OCI-M1 (cell line): ENCODE results near the gene ACSL5.
"Not testable (repeated sequence)": the region's sequence is repeated elsewhere in the genome, so short reads cannot be mapped to it uniquely, and the experiment has no call there.

Source experiments
- DNase-seq: peaks from one replicate; lab custom pipeline; 2025; lab: John Stamatoyannopoulos, UW

The ACSL5 gene

DNA sequence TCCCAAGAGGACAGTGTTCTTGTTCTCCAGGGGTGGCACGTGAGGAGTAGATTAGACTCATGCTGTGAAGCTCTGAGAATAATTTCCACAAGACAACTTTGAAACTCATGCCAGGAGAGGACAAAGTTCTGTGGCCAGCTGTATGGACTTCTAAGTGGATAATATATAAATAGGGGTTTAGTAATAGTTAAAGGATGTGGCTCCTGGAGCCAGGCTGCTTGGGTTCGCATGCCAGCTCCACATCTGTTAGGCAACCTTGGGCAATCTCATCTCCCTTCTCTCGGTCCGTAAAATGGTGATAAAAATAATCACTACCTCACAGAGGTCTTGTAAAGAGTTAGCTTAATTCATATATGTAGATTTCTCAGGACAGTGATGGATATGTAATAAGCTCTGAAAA, 35.8 kb downstream of the ACSL5 start:
- DNase-seq, result no peak

DNA sequence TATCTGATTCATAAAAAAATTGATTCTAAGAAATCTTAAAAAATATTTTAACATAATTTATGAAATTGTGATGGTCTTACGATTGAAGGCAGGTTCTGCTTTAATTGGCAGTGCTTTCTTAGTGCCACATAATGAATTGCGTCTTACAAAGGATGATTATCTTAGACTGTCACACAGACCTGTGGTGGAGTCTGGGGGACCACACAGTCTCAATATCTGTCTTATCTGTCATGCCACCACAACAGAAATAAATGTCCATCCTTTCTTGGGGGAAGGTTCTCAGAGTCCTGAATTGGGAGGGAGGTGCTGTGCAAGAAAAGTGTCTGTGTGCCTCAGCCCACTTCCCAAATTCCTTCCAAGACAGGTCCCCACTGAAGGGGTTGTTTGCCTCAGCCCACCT, 38.8 kb downstream of the ACSL5 start:
- peak; percentile 90 for DNase-seq

DNA sequence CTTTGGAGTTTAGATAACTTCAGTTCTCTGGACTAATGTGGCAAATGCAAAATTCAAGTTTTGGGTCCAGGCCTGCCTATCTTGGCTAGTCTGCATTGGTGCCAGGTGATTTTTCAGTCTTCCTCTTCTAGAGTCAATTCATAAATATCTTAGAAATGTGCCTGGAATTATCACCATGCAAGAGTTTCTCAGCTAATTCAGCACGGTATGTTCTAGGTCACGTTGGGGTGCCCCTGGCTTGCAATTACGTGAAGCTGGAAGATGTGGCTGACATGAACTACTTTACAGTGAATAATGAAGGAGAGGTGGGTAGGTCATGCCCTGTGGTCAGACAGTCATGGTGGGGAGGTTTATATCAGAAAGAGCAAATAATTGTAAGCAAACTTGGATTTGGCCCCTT, 47.8 kb downstream of the ACSL5 start:
- no peak for DNase-seq

DNA sequence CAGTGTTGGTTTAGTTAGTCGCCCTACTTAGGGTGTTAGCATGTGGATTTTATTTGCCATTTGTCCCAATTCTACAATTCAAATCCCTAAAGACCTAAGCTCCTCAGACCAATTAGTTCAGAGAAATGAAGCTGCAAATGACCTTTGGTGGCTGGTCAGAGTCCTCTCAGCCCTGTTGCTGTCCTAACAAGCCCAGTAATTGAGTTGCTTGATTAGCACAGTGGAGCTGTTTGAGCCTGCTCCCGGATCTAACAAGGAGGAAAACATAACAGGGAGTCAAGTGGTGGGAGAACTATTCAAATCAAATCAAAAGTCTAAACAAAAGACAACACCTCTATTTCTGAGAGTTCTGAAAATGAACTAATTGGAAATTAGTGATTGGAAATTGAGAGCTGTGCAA, 50.7 kb downstream of the ACSL5 start:
- DNase-seq, result no peak

DNA sequence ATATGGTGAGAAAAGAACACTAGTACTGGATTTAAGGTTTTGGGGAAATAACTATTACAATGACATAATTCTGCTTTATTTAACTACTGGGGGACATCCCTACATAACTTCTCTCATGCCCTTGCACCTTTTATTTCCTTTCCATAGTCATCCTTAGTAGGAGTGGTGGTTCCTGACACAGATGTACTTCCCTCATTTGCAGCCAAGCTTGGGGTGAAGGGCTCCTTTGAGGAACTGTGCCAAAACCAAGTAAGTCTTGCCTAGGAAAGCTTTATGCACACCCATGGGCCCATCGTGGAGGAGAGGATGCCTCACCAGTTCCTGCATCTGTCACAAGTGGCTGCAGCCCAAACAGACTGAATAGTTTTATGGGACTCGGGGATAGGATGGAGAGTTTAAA, 52.2 kb downstream of the ACSL5 start:
- DNase-seq, result no peak

DNA sequence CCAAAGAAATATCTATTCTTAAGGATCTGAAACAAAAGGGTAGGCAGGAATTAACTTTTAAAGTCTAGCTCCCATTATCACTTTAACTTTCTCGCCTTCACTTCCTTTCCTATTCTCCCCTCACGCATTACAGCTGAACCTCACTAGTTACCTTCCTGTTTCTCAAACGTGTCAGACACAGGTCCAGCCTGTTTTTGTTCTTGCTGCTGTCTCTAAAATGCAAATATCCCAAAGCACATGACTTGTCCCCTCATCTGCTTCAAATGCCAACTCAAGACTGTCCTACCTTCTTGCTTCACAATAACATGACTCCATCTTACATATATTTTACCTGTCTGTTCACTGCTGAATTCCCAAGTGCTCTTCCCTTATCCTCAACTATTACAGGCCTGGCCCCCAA, 55.2 kb downstream of the ACSL5 start:
- no peak for DNase-seq

DNA sequence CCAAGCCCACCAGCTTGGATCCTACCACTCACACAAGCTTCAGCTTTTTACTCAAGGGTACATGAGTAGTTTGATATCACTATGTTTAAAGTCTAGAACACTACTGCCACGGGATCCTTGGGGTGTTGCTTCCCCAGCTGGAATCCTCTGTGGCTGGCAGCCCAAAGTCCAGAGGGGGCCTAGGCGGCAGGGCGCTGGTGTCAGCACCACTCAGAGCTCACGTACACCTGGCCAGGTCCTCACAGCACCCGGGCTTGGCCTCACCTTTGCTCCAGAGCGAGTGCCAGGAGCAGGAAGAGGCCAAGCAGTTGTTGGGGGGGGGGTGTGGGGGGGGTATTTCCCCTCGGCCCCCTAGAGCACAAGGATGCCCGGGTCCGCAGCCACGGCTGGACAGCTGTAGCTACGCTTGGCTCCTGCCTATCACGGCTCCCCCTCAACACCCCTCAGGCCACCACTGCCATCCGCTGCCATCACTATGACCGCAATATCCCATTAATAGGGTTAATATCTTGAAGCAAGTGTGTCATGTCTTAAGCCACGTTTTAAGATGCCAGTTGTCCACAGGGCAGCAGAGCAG, 55.8 kb downstream of the ACSL5 start:
- no peak for DNase-seq

DNA sequence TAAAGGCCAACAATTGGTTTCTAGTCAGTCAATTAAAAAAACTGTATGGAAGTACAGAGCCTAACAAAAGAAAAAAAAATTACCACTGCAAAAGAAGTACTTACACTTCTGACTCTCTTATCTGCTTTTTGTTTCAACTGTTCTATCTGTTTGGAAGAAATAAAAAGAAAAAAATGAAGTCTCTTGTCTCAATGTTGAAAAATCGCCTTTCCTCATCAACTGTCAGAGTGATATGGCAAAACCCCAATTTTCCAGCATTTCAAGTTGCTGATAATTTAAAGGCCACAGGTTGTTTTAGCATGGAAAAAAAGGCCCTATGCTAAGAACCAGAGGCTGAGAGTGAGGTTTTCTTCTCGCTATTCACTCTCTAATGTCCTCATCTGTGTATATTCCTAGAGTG, 59.2 kb downstream of the ACSL5 start:
- no peak for DNase-seq

DNA sequence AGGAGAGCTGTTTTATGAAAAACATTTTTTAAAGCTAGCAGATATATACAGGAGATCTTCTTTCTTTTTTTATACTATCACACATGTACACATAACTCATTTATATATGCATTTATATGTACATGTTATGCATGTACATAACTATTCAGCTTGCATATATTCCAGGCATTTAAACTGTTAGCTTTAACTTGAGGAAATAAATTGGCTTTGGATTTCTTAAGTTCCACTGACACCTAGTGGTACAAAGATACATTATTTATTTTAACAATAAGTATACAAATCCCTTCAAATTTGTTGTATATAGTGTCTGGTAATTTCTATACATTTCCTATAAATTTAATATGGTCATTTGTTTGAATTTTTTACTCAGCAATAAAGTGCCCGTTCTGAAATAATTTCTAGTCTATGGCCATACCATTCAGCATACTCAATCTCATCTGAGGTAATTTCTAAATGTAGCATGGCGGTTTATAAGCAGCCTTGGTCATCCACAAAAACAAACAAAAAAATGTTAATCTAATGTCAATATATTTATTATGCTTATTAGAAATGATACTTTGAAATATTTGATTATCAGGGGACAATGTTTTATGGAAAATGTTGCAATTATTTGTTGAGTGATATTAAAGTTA, 61.2 kb downstream of the ACSL5 start:
- DNase-seq, result peak; percentile 73

DNA sequence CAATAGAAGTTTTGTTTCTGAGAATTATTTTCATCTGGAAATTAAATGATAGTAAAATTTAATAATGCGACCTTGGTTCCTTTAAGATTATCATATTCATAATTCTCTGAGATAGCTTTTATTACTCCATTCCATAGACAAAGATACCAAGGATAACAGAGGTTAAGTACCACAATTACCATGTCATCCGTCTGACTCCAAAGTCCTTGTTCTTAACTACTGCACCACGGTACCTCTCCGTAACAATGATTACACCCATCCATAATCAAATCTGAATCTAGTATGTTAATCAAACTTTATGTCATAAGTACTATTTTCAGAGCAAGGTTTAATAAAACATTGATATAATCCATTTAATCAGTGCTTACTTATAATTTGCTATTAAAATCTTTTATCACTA, 64.4 kb downstream of the ACSL5 start:
- DNase-seq, result no peak

DNA sequence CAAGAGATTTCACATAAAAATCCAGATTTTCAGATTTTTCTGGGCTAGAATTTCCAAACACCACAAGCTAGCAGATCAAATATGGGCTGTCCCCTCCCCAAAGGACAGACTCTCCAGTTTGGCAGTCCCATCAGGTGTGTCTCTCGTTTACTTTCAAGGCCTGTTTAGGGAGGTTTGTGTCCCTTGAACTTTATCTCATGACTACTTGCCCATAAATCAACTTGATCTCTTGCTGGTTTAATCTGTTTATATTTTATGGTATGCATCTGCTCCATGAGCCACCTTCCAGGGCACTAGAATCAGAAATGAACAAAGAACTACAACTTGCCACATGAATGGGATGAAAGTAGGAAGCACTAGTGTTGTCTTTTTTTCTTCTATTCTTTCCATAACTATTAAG, 67.6 kb downstream of the ACSL5 start:
- DNase-seq, result no peak

DNA sequence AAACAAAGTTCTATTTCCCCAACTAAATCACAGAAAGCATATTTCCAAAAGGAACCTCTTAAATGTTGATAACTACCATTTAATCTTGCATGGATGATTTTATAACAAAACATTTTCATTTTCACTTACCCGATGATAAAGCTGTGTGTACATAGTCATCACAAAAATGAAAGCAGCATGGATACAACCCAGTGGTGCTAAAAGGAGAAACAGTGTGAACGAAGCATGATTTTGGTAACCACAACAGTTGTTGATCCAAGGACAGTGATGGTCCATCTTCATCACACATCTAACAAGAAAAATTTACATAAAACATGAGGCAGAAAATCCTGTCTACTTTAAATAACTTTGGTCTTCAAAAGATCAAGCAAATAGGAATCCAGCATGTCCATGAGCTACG, 68.1 kb downstream of the ACSL5 start:
- no peak for DNase-seq

DNA sequence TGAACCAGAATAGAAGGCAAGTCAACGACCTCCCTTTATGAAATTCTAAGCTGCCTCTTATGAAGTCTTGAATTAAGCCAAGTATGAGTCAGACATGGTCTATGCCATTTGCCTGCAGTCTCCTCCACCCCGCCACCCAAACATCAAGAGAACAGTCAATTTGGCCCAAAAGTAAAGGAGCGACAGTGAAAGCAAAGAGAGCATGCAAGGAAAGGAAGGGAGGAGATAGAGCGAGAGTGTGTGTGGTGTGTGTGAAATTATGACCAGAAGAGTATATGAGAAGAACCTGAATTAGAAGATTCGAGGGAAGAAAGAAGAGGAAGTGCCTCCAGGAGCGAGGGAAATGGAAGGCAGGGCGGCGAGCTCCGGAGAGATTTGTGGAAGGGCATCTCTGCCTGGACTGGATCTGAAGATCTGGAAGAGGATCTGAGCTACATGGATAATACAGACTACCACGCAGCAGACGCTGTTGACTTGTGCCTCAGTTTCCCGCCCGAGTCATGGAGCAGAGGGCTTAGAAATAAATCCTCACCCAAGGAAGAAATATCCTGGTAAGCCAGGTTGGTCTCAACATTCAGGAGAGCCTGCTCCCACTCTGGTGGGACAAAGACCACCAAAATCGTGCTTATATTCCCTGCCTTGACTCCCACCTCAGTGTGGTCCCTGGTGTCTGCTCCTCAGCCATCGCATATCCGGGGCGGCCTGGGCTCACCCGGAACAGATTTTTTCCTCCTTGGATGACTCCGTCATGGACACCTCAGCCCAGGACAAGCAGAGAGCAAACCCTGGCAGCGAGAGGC, 72.3 kb downstream of the ACSL5 start:
- DNase-seq, result peak; percentile 59

DNA sequence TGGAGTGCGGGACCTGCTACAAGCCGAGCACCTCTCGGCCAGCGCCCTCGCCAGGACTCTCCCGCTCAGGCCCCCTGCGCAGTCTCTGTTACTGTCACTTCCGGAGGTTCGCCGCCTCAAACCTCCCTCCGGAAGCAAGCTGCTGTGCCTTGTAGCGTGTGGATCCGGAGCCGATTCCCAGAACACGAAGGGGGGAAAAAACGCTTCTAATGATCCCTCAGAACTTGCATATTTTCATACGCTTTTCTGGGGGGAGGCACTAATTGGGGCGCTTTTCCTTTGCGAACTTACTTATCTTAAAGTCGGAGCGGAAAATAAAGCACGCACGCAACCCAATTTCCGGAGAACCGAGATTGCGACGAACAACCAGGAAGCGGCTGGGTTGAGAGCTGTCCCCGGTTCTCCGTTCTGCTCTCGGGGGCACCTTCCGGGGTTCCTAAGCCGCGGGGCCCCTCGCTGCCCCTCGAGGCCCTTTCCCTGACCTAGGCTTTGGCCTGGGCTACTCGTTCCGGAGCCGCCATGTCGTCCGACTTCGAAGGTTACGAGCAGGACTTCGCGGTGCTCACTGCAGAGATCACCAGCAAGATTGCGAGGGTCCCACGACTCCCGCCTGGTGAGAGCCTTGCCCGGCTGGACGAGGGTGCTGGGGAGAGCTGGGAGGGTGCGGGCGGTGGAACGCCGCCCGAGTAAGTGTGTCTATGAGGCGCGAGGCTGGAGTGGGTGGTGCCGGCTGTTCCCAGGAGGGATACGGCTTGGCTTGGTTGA, 73.1 kb downstream of the ACSL5 start, which contains the start of the genes VTI1A and ZDHHC6:
VTI1A (plus strand) TSS at position 361 of the 765 bp plus-strand sequence; CDS start at position 520, 159 bp downstream.
ZDHHC6 (minus strand) TSS at position 60 of the 765 bp plus-strand sequence. CDS start 1,478 bp downstream, outside the sequence.
- DNase-seq, result peak; percentile 94

DNA sequence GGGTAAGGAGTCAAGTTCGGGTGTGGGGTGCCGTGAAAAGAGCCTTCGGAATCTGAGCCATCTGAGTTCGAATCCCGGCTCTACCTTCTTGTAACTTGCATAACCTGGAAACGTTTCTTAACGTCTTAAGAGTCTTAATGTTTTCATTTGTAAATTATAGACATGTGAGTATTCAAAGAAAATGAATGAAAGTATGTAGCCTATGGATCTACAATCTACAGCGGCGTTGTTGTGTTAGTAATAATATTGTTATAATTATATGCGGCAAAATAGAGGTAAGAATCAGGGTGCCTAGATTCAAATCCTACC, 73.7 kb downstream of the ACSL5 start:
- DNase-seq, result no peak

DNA sequence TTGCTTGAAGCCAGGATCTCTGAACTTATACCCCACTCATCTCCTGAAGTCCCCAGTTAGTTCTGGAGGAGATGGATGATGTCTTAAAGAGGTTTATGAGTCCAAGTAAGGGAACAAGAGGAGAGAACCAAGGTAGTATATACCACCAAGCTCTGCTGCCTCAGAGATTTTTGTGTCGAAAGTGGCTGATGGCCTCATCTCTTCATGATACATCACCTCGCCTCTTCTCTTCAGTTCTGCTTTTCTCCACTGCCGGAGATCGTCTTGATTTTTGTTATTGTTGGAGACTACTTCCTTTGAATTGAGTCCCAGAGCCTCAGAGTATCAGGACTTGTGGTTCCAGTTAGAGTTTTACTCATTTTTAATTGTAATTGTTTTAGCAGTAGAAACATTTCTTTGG, 75.0 kb downstream of the ACSL5 start:
- no peak for DNase-seq

DNA sequence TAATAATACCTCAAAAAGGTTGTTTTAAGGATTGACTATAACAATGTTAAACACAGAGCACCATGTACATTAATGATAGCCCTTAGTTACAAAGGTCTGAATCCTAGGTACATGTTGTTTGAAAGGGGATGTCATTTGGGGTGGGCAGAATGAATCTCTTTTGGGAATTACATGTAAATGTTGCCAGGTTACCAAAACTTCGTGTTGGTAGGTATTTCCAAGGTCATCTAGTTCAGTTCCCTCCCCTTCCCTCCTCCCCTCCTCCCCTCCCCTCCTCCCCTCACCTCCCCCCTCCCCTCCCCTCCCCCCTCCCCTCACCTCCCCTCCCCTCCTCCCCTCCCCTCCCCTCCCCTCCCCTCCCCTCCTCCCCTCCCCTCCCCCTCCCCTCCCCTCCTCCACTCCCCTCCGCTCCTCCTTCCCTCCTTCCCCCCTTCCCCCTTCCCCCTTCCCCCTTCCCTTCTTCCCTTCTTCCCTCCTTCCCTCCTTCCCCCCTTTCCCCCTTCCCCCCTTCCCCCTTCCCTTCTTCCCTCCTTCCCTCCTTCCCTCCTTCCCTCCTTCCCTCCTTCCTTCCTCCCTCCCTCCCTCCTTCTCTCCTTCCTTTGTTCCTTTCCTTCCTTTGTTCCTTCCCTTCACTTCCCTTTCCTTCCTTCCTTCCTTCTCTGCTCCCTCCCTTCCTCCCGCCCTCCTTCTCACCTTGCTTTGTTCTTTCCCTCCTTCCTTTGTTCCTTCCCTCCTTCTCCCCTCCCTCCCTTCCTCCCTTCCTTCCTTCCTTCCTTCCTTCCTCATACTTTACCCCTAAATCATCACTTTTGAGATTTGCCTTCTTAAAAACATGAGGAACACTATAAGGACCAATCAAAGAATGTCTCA, 81.2 kb downstream of the ACSL5 start:
- DNase-seq, result no peak

DNA sequence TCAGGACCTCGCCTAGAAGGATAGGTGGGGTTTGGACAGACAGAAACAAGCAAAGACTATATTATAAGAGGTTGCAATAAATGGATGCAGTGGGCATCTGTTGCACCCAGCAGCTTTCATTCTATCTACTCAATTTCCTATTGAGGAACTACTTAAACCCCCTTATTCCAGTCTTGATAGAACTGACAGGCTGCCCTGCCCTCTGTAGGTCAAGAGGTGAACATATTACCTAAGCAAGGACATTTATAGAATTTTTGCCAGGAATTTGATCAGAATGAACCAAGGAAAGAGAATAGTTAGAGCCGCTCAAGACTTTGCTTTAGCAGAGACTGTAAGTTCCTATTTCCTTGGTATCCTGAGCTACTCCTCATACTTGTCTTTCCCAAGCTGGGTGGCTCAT, 82.6 kb downstream of the ACSL5 start:
- peak; percentile 34 for DNase-seq

DNA sequence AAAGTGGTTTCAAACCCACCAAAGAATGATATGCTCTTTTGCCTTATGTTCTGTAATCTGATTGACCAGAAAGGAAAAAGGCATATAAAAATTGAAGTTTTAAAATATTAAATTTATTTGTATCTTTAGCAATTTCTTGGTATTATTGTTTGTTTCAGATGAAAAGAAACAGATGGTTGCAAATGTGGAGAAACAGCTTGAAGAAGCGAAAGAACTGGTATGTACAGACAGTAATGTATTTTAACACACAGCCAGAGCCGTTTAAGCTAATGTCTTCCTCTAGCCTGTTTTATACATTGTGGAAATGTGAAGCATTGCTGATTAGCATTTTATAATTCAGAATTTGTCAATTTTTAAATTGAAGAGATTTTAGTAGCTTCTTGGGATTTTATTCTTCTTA, 86.5 kb downstream of the ACSL5 start:
- DNase-seq, result no peak

DNA sequence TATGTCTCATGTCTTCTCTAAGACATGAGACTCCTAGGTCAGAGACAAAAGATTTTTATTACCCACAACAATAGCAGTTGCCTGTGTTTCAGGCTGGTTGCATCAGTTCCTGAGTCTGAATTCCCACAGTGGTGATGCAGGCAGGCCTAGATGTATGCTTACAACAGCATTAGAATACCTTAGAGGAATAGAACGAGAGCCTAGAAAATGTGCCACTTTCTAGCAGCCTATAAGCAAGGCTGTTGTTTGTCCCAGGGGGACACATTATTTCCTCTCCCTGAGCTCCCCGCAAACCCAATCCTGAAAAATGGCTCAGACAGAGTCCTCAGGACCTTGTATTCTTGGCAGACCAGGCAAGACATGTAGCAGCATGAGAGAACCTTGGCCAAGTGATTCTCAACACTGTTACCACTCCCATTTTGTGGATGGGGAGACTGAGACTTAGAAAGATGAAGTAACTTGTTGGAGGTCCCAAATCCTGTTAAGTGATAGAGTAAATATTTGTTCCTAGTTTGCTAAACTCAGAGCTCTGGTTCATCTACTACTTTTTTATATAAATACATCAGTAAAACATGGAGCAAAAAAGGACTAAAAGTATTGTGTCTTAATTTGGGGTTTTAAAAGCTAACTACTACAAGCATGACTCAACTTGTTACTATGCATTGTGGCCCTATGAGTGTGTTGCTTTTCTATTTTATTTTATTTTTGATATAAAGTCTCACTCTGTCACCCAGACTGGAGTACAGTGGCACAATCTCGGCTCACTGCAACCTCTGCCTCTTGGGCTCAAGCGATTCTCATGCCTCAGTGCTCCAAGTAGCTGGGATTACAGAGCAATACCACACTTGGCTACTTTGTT, 87.3 kb downstream of the ACSL5 start:
- peak; percentile 90 for DNase-seq

DNA sequence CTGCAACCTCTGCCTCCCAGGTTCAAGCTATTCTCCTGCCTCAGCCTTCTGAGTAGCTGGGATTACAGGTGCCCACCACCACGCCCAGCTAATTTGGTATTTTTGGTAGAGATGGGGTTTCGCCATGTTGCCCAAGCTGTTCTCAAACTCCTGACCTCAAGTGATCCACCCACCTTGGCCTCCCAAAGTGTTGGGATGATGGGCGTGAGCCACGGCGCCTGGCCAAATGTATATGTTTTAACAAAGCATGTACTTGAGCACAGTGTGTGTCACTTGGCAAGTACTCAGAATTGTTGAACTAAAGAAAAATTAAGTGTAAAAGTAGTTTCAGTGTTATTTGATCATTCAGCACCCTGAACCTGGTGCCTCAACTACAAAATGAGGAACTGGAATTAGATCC, 90.2 kb downstream of the ACSL5 start:
- not testable (repeated sequence) for DNase-seq
